Islet of Langerhans (tissue), 1 donor: ENCODE results near the gene C6orf47.
"Not testable (repeated sequence)": the region's sequence is repeated elsewhere in the genome, so short reads cannot be mapped to it uniquely, and the experiment has no call there.

Experiments used
- FAIRE-seq: peaks from one replicate; lab custom pipeline; 2011; peaks lifted over from hg19 to GRCh38; lab: Jason Lieb, UNC

C6orf47 gene

GRCh38 chr6:31660381-31661261 lies at the start of gene C6orf47:
TSS of gene C6orf47 (minus strand) at chr6:31660778. CDS start at chr6:31659947, 831 bp downstream.
- FAIRE-seq = no peak

GRCh38 chr6:31709157-31709556 lies 48.6 kb upstream of the C6orf47 start:
- not testable (repeated sequence) for FAIRE-seq

- FAIRE-seq = no peak
Measured at GRCh38 chr6:31708224-31708623, 47.6 kb upstream of the C6orf47 start.

- no peak for FAIRE-seq
Measured at GRCh38 chr6:31707701-31708100, 47.1 kb upstream of the C6orf47 start.

GRCh38 chr6:31706599-31706998 lies 46.0 kb upstream of the C6orf47 start, which contains the start of gene LY6G6F:
TSS of gene LY6G6F (plus strand) at chr6:31706866. CDS start at chr6:31706907, 41 bp downstream.
- FAIRE-seq = no peak

- FAIRE-seq = no peak
Measured at GRCh38 chr6:31705931-31706330, 45.4 kb upstream of the C6orf47 start.

GRCh38 chr6:31702819-31703716 lies 42.5 kb upstream of the C6orf47 start, which contains the start of gene ABHD16A:
TSS of gene ABHD16A (minus strand) at chr6:31703324. CDS start at chr6:31703281, 43 bp downstream.
- FAIRE-seq = peak; percentile 90

GRCh38 chr6:31702405-31702818 lies 41.8 kb upstream of the C6orf47 start:
- FAIRE-seq = no peak

- FAIRE-seq = no peak
Measured at GRCh38 chr6:31701666-31702404, 41.3 kb upstream of the C6orf47 start.

- no peak for FAIRE-seq
Measured at GRCh38 chr6:31700740-31701401, 40.3 kb upstream of the C6orf47 start.

GRCh38 chr6:31697555-31697954 lies 37.0 kb upstream of the C6orf47 start:
- FAIRE-seq = no peak

GRCh38 chr6:31693535-31693934 lies 33.0 kb upstream of the C6orf47 start:
- no peak for FAIRE-seq

- FAIRE-seq = no peak
Measured at GRCh38 chr6:31692886-31693285, 32.3 kb upstream of the C6orf47 start.

- no peak for FAIRE-seq
Measured at GRCh38 chr6:31692353-31692752, 31.8 kb upstream of the C6orf47 start.

- FAIRE-seq = no peak
Measured at GRCh38 chr6:31691564-31692108, 31.1 kb upstream of the C6orf47 start.

- no peak for FAIRE-seq
Measured at GRCh38 chr6:31691078-31691463, 30.5 kb upstream of the C6orf47 start.

- FAIRE-seq = no peak
Measured at GRCh38 chr6:31690231-31691077, 29.9 kb upstream of the C6orf47 start.

- FAIRE-seq = no peak
Measured at GRCh38 chr6:31689249-31690110, 28.9 kb upstream of the C6orf47 start.
